Fibroblast of skin of left quadriceps (primary cell): Measurements from ENCODE around the gene DHX9.

Source experiments
- DNase-seq, 2 experiments: peaks; one replicate each; pipeline ENCODE4 v3.0.0-alpha.2; 2013; ENCODE audit warnings: low read depth in 2 of 2

DHX9 gene

DNA sequence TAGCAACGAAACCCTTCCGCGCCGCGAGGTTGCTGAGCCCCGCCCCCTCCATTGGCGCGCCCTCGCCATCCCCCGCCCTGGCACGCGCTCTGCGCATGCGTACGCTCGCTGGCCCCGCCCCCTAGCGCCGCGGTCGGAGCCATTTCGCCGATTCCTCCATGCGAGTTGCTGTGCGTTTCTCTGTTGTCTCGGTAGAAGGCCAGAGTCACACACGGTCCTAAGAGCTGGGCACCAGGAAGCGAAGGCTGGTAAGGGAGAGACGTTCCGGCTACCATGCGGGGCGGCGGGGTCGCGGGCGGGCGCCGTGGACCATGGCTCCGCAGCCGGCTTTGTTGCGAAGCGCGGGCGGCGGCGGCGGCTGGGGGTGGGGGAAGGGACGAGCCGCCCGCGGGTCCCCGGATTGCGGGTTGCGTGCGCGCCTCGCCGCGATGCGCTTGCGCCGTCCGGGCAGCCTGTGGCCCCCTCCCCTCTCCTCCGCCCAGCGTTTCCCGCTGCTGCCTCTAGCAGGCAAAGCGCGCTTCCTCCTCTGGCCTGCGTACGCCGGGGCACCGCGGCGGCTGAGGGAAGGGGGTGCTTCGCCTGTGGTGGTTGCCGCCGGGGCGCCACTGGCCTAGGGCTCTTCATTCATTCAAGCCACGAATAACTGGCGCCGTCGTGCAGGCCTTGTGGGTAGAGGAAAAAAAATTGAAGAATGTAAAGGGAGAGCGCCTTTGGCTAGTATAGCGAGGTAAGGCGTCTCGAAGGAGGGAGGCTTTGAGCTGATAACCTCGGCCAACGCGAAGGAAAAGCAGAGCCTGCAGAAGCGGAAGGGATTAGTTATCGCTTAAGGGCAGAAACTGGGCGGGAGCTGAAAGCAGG lies at the start of gene DHX9:
Gene DHX9, plus strand, starts transcription at position 139 of the 858 bp plus-strand sequence. CDS start 3,220 bp downstream, outside the sequence.
- peak; percentile 74 to 76 for DNase-seq

DNA sequence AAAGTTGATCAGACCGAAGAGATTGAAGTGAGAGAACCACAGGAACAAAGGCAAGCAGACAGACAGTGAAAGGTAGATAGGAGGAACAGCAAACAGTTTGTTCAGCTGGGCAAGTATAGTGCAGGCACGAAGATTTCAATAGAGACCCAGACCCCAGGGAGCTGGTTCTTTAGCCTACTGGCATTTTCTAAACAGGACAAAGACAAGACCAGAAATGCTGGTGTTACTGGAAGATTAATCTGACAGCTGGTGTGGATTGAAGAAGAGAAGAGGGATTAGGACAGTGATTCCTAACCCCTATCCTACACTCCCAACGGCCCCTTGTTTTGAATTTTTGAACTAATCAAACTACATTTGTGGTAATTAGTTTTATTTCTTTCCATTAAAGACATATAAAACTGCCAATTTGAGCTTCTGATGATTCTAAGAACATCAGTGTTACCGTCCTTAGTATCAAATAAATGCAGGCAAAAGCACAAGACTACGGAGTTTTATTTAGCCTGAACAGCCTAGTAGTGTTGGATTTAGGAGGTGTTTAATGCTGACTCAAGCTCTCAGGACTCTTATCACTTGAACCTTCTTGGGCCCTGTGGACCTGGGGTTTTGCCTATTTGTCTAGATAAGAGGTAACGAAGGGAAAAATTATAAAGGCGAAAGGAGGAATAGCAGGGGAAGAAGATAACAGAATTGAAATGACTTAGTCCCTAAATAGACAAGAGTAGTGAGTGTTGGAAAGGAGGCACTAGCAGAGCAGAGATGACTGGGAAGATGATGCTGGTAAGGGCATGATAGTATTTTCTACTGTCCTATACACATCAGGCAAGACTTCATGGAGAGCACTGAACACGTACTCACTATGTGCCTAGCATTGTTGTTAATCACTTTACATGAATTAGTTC lies 47.6 kb upstream of the DHX9 start:
- DNase-seq, result no peak

DNA sequence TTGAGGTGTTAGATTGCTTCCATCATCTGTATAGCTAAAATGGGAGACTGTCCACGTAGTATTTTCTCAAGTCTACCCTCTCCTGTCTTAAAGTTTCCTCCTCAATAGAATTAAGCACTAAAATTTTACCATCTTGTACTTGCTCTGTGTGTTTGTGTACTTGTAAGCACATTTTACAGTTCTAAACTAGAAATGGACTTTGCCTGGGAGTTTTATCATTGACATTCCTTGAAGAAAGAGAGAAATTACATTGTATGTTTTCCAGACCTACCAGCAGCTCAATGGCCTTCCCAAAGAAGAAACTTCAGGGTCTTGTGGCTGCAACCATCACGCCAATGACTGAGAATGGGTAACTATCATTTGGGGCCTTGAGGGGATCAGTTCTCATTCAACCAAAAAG lies 45.1 kb upstream of the DHX9 start:
- no peak for DNase-seq

DNA sequence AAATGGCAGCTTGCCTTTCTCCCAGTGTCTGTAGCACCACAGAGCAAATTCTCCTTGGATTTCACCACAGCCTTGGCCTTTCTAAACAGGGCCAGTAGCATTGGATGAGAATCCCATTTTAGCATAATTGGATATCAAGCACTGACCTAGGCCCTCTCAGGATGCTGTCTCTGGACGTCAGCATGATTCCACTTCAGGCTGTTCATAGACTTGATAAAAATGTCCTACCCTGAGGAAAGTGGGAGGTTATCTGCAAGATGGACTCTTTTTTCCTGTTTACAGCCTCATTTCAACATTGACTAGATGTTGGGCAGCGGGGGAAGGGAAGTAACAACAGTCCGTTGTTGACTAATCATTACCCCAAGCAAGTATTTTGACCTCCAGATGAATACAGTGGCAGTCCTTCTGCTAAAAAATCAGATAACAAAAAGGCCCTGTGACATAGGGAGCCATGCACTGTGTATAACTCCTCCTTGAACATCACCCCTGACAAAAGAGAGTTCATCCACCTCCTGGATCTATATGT lies 44.4 kb upstream of the DHX9 start:
- DNase-seq, result no peak

DNA sequence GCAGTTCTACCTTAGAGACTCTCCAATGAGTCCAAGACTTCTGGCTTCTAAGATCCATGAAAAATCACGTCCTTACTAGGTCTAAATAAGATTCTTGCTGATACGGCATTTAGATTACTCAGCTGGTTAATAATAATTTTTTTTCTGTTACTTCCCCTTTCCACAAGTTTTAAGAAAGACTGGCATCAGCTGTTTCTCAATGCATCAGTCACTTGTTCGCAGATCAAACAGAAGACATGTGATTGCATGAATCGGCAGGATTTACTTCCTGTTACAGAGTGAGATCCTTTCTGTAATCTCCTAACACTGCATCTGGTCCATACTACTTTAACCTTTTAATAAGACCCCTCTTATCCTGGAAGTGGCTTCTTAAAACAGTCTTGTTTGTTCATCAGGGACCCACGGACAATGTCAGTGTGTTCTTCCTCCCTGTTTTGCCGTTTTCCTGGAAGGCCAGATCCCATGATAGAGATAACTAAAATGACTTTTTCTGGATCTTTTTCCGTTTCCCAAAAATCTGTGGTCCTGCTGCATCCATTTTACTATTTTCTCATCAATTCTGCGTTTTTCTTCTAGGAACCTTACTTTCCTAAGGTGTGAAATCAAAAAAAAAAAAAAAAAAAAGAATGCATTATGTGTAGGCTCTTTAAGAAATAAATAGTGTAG lies 43.5 kb upstream of the DHX9 start:
- no peak for DNase-seq

DNA sequence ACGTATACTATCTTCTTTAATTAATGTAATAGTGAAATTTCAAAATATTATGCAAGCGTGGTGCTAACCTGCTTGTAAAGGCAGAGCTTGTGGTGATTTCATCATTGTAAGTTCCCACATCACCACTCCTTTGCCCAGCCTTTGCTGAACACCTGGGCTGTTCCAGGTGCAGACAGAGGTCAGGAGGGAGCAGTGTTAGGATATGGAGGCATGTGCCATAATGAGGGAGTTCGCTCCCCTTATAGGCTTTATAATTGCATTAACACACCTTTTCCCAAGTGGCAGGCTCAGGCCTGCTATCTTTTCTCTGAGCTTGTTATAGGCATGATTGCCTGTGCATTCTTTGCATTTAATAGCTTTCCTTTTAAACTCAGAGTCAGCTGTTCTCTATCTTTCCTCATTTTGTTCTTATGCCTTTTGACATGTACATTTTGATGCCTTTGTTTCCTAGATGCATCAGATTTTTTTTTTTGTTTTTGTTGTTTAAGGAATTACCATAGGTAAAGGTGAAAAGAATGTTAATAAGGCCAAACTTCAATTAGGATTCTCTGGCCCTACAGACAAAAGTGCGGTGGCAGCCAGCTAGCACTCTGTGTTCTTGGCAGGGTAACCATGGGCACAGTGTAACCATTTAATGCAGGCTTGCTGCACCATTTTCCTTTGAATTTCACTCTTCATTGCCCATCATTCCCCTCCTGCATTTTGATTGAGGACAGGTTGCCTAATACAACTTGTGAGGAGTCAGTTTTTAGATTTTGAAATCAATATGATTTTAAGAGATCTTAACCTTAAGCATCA lies 36.9 kb upstream of the DHX9 start:
- DNase-seq, result no peak

DNA sequence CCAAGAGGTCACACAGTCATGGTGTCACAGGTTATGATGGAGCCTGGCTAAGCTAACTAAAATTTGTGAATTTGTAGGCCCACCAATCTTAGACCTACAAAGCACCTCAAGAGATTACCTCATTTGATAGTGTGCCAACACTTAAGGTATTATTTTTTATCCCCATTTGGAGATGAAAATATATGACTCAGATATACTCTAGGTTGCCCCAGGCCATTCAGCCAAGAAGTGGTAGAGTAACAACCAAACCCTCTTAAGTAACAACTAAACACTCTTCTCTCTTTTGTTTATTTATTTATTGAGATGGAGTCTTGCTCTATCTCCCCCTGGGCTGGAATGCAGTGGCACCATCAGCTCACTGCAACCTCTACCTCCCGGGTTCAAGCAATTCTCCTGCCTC lies 35.3 kb upstream of the DHX9 start:
- no peak for DNase-seq

DNA sequence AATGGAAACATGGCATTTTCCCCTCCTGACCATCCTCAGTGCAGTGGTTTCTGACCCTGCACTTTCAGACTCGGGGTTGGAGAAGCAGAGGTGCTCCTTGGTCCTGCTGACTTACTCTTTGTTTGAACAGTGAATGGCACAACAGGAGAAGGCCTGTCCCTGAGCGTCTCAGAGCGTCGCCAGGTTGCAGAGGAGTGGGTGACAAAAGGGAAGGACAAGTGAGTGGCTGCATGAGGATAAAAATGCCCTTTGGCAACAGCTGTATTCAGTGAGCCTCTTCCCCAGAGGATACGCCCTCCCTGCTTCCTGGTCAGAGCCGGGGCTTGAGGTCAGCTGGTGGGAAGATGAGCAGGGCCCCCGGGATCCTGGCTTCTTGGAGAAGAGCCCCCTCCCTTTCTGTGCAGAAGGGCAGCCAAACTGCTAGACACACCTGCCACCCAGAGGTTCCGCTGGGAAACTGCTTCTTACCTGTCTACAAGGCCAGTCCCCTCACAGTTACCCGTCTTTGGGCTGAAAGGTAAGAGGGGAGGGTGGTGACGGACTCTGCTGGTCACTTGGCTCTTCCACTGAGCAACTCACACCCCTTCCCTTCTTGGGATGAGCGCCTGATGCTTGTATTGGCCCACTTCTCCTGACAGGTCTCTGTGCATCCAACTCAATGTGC lies 33.0 kb upstream of the DHX9 start:
- DNase-seq, result no peak

DNA sequence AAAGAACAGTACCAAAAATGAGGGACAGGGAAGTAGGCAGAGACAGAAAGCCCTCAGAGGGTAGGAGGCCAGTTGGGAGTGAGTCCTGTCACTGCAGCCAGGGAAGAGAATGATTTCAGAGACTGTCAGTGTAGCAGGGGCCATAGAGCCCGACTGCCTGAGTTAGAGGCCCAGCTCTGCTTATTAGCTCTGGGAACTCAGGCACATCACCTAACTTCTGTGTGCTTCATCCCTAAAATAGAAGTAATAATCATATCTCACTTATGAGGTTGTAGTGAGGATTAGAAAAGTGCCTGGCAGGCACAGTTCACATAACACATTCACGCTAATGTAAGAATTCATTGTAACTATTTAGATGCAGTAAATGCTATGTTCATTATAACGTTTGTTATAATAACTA lies 31.2 kb upstream of the DHX9 start:
- DNase-seq, result no peak

DNA sequence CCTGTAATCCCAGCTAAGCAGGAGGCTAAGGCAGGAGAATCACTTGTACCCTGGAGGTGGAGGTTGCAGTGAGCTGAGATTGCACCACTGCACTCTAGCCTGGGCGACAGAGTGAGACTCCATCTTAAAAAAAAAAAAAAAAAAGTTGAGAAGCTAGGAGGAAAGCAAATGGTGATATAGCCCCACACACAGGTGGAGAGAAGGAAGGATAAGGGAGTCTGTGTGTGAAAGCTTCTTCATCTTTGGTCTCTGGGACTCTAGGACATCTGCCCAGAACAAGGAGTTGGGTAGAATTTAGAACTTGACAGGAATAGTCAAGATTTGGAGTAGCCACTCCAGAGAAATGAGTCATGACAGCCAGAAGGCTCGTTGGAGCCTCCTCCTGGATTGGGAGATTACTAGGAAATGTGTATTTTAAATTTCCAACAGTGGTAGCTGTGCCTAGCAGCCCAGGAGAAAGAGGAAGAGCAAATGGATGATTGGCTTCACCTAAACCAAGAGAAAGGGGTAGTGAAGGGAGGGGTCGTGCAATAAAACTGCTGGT lies 29.7 kb upstream of the DHX9 start:
- DNase-seq, result no peak

DNA sequence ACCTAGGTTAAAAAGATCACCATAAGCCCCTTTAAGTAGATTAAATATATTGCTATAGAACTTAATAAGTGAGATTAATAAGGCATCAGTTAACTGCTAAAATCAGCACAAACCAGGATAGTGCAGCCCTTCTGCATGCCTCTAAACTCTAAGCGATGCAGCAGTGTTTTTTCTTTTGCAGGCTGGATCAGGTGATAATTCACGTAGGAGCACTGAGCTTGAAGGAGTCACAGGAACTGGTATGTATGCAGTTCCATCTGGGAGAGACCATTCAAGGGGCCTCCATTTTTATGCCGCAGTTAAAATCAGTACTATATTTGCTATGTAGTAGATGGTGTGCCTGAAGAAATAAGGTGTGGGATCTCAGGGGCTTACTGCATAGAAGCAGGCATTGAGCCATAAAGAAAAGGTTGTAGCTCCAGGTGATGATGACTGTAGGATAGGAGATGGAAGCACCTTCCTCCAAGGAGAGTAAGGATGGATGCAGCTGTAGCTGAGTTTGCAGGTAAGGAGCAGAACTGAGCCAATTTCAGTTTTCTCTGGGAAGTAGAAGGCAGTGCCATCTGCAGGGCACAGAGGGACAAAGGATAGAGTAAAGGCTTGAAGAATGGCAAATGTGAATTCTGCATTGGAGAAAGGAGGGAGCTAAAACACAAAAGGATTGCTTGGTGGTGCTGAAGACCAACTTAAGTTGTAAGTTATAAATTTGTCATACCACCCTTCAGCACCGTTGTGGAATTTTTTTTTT lies 27.0 kb upstream of the DHX9 start:
- DNase-seq, result no peak

DNA sequence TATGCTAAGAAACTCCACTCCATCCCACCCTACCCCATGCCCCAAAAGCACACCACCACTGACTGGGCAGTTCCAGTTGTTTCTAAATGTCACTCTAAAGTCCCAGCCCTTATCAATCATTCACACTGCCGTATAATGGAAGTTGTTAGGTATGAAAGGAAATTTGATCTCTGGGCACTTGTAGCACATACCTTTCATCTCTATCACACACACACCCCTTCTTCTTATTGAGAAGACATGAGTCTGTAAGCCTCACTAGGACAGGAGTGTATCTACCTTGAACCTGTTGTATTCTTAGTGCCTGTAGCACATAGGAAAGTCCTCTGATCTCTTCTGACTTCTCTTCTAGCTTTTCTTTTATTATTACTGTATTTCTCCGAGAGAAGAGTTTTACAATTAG lies 22.3 kb upstream of the DHX9 start:
- no peak for DNase-seq

DNA sequence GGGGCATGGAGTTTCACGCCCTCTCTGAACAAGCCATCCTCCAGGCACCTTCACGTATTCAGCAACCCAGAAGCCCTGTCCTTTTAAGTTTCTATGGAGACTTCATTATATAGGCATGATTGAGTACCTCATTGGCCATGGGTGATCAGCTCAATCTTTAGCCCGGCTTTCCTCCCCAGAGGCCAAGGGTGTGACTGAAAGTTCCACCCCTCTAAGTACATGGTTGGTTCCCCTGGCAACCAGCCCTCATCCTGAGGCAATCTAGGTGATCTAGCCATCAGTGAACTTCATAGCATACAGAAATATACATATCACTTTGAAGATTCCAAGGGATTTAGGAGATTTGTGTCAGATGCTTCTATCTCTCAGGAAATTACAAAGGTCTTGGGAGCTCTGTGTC lies 21.3 kb upstream of the DHX9 start:
- no peak for DNase-seq

DNA sequence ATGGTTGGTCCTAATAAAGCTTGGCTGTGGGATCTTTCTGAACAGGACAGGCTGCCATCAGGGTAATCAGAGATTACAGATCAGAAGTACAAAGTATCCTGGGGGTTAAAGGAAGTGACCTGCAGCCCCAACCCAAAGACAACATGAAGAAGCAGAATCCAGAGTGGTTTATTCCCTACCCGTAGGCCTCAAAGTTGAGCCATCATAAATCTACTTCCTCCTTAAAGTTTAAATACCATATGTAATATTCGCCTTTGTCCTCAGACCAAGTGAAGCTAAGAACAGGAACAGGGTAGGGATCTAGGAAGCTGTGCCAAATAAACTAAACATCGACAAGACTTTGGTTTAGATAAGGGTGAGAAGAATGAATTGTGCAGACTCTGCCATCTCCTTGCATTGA lies 15.9 kb upstream of the DHX9 start:
- DNase-seq, result no peak

DNA sequence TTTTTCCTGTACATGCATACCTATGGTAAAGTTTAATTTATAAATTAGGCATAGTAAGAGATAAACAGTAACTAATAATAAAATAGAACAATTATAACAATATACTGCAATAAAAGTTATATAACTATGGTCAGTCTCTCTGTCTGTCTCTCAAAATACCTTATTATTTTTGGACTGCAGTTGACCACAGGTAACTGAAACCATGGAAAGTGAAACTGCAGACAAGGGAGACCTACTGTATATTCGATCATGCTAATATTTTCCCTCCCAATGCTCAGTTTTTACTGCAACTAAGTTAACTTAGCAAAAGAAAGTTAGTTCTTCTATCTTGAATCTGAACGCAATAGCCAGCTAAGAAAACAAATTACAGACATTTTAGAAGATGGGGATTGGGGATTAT lies 12.3 kb upstream of the DHX9 start:
- DNase-seq, result no peak

DNA sequence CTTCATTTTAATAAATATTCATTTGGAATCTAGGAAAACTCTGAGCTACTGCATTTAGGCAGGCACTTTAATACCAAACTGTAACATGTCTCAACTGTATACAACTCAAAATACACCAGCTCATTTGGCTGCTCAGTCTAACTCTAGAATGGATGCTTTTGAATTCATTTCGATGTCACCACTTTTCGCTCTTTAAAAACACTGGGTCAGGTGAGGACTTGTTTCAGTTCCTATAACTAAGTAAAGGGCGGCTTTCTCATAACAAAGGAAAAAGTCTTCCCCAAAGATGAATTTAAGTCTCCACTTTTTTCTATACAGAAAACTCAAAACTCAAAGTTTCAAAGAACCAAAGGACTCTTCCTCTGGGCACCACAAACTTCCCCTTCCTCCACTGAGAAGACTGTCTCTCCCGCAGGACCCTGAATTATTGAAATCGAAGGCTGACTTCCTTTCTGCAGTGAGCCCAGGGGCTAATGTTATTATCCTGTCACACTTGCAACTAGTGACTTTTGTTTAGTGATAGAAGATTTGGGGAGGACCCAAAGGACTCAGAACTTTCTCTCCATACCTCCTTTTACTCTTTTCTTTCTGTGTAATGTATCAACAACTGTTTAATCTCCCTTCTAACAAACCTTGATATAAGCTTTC lies 9.7 kb upstream of the DHX9 start:
- no peak for DNase-seq

DNA sequence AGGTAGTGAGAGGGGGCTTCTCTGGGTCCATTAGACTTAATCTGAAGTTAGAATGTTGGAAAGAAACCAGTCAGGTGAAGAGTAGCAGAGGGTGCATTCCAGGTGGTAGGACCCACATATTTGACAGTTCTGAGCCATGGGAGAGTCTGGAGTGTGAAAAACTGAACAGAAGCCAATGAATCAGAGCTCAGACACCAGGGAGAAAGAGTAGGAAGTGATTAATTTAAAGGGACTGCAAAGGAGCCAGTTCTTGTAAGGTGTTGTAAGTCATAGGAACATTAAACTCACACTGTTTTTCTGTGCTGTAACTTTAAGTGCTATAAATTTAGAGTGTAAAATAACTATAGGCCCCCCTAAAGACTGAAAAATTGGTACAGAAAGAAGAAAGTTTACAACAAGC lies 5.9 kb upstream of the DHX9 start:
- no peak for DNase-seq

DNA sequence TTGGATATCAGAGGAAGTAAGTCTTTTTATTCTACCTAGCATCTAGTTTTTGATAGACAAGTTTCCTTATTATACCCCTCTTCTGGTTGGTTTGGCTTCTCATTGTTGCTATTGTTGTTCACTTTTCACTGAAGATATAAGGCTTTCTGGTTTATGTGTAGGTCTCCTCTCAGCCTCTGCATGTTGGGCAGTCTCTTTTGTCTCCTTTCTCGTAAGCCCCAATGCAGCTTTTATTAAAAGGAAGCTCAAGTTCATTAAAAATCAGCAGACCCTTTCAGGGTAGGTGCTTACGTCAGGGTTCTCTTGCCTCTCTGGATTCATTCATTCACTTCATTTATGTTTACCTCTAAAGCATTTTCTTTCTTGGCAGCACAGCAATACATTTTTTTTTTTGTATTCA lies 4.8 kb upstream of the DHX9 start:
- DNase-seq, result no peak

DNA sequence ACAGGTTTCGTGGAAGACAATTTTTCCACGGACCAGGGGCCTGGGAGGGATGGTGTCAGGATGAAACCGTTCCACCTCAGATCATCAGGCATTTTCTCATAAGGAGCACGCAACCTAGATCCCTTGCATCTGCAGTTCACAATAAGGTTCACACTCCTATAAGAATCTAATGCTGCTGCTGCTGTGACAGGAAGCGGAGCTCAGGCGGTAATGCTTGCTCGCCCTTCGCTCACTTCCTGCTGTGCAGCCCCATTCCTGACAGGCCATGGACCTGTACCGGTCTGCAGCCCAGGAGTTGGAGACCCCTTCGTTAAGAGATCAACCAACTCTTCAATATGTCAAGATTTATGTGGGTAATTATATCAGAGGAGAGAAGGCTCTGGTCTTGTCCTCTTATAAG lies 3.3 kb upstream of the DHX9 start:
- no peak for DNase-seq
